Measurements from ENCODE around the gene CTDSPL. TPM values are rescaled to one million over a fixed set of nuclear protein-coding genes. Genes with fewer than 3 reads are reported as not detected.
A peak's percentile ranks its signal among the peaks of the same experiment; 100 is the strongest.

Gene CTDSPL
- total RNA-seq, 1 donor from 2014 or later = 72.7 TPM

- DNase-seq (ENCODE audit: extremely low spot score, unreplicated experiment) = no peak
- Mint-ChIP-seq H3K27ac (peak overlapping the region; percentile 98), H3K27me3 (no peaks in the 10 kb centered on the region), H3K4me3 (peak overlapping the region; percentile 89), H3K9me3 (no peaks in the 10 kb centered on the region), H3K4me1 (ENCODE audit: unreplicated experiment) (peaks cover 45% of the 10 kb centered on the region), H3K36me3 (peaks cover 7% of the 10 kb centered on the region)
- TF ChIP-seq CTCF (conservative IDR thresholded peaks at IDR 0.05) = no peak
These were observed 131.8 kb downstream of the CTDSPL start for GRCh38 chr3:37993460-37993819.

GRCh38 chr3:37993820-37994638, 132.3 kb downstream of the CTDSPL start:
- H3K27me3 Mint-ChIP-seq = no peaks in the 10 kb centered on the region

GRCh38 chr3:37994639-37994972, 132.9 kb downstream of the CTDSPL start:
- H3K27ac Mint-ChIP-seq = peak overlapping the region; percentile 98

More at GRCh38 chr3:37993820-37994638, 132.3 kb downstream of the CTDSPL start:
- Mint-ChIP-seq H3K27ac (peak overlapping the region; percentile 98), H3K4me1 (ENCODE audit: unreplicated experiment) (peaks cover 44% of the 10 kb centered on the region), H3K36me3 (peaks cover 7% of the 10 kb centered on the region), H3K4me3 (peak overlapping the region; percentile 89), H3K9me3 (no peaks in the 10 kb centered on the region)
- TF ChIP-seq CTCF (conservative IDR thresholded peaks at IDR 0.05) = no peak
- DNase-seq (ENCODE audit: extremely low spot score, unreplicated experiment) = no peak

GRCh38 chr3:37995652-37996641, 134.3 kb downstream of the CTDSPL start:
- no peak for DNase-seq (ENCODE audit: extremely low spot score, unreplicated experiment)
- Mint-ChIP-seq H3K4me3 (peak overlapping the region; percentile 29), H3K27me3 (no peaks in the 10 kb centered on the region), H3K27ac (peak overlapping the region; percentile 89), H3K36me3 (peaks cover 10% of the 10 kb centered on the region), H3K9me3 (no peaks in the 10 kb centered on the region), H3K4me1 (ENCODE audit: unreplicated experiment) (peaks cover 47% of the 10 kb centered on the region)
- TF ChIP-seq CTCF (conservative IDR thresholded peaks at IDR 0.05) = no peak

More at GRCh38 chr3:37994639-37994972, 132.9 kb downstream of the CTDSPL start:
- TF ChIP-seq CTCF (conservative IDR thresholded peaks at IDR 0.05) = no peak
- DNase-seq (ENCODE audit: extremely low spot score, unreplicated experiment) = no peak
- H3K4me3 Mint-ChIP-seq = peak overlapping the region; percentile 89
- peaks cover 45% of the 10 kb centered on the region for H3K4me1 Mint-ChIP-seq (ENCODE audit: unreplicated experiment)
- H3K36me3 Mint-ChIP-seq = peaks cover 9% of the 10 kb centered on the region
- no peaks in the 10 kb centered on the region for H3K9me3 Mint-ChIP-seq
- H3K27me3 Mint-ChIP-seq = no peaks in the 10 kb centered on the region

GRCh38 chr3:37996785-37997301, 135.2 kb downstream of the CTDSPL start:
- H3K27me3 Mint-ChIP-seq = no peaks in the 10 kb centered on the region
- peak; percentile 87 for TF ChIP-seq CTCF (conservative IDR thresholded peaks at IDR 0.05)
- no peak for DNase-seq (ENCODE audit: extremely low spot score, unreplicated experiment)
- H3K36me3 Mint-ChIP-seq = peaks cover 10% of the 10 kb centered on the region
- no peaks in the 10 kb centered on the region for H3K9me3 Mint-ChIP-seq
- peak overlapping the region; percentile 89 for H3K27ac Mint-ChIP-seq
- peak overlapping the region; percentile 68 for H3K4me3 Mint-ChIP-seq
- peaks cover 47% of the 10 kb centered on the region for H3K4me1 Mint-ChIP-seq (ENCODE audit: unreplicated experiment)

All from type B pancreatic cell (in vitro differentiated cells).